A673 (cell line): Measurements from ENCODE around the gene FLOT2. TPM values are rescaled to one million over a fixed set of nuclear protein-coding genes. Genes with fewer than 3 reads are reported as not detected.

Experiments used
- BruUV-seq: library from RNA; stranded (reverse); fragments of 400-500 nt; replicated peaks from 2 replicates; lab custom pipeline; 2021; lab: Mats Ljungman, UMichigan
- CTCF ChIA-PET: fragments of 300-600 bp; sonication (Branson Sonifier 250); formaldehyde crosslinking; loops from one replicate; lab custom pipeline; 2022; ENCODE audit warnings: antibody characterized with exemption; lab: Charles Lee
- POLR2A ChIA-PET: fragments of 300-600 bp; sonication (Branson Sonifier 250); formaldehyde crosslinking; loops from one replicate; lab custom pipeline; 2022; ENCODE audit warnings: antibody characterized with exemption; ENCODE audit not compliant: low non-redundant PET; lab: Charles Lee
- DNase-seq: peaks from one replicate; pipeline ENCODE4 v3.0.0-alpha.2; 2015; ENCODE audit warnings: low spot score
- H3K27ac ChIP-seq: fragments of 200-600 bp; sonication (generic); 2 replicates; pipeline ENCODE4 v1.5.1; 2016; ENCODE audit warnings: mixed run types, low read depth, mild to moderate bottlenecking, mixed read lengths, antibody characterized with exemption, low read length; ENCODE audit not compliant: poor library complexity, severe bottlenecking
- H3K27me3 ChIP-seq: fragments of 200-600 bp; sonication (generic); replicated peaks from 2 replicates; pipeline ENCODE4 v1.6.1; 2017; ENCODE audit warnings: mixed run types, low read depth, mild to moderate bottlenecking, mixed read lengths, antibody characterized with exemption, low read length; ENCODE audit not compliant: insufficient read depth, poor library complexity
- H3K36me3 ChIP-seq: fragments of 200-600 bp; sonication (generic); 2 replicates; pipeline ENCODE4 v1.6.1; 2016; ENCODE audit warnings: mixed run types, mild to moderate bottlenecking, mixed read lengths, antibody characterized with exemption, low read length; ENCODE audit not compliant: insufficient read depth, poor library complexity, severe bottlenecking
- H3K4me1 ChIP-seq: fragments of 200-600 bp; sonication (generic); 2 replicates; pipeline ENCODE4 v1.6.1; 2017; ENCODE audit warnings: mixed run types, mild to moderate bottlenecking, mixed read lengths, antibody characterized with exemption, low read length; ENCODE audit not compliant: insufficient read depth, poor library complexity, severe bottlenecking
- H3K4me3 ChIP-seq: fragments of 200-600 bp; sonication (generic); 2 replicates; pipeline ENCODE4 v1.5.1; 2016; ENCODE audit warnings: low read depth, mixed run types, mild to moderate bottlenecking, mixed read lengths, low read length; ENCODE audit not compliant: poor library complexity, severe bottlenecking
- H3K9me3 ChIP-seq: fragments of 200-600 bp; sonication (generic); 2 replicates; pipeline ENCODE4 v1.6.1; 2016; ENCODE audit warnings: mixed run types, low read depth, mild to moderate bottlenecking, mixed read lengths, antibody characterized with exemption, low read length; ENCODE audit not compliant: poor library complexity, severe bottlenecking
- EZH2 ChIP-seq: fragments of 200-600 bp; sonication (generic); IDR thresholded peaks from 2 replicates; pipeline ENCODE4 v1.6.1; 2017; ENCODE audit warnings: borderline replicate concordance, low read depth, mild to moderate bottlenecking, mixed read lengths, antibody characterized with exemption, low read length; ENCODE audit not compliant: poor library complexity, severe bottlenecking
- intact Hi-C: fragments of 100-400 bp; cut with micrococcal nuclease; formaldehyde crosslinking; loops from one replicate; pipeline ENCODE4 v1.10.0; 2022; ENCODE audit not compliant: unreplicated experiment
- total RNA-seq: library from RNA; stranded (reverse); gene quantifications from 2 replicates; pipeline ENCODE4 v1.2.3, GENCODE V29; 2021
- TF ChIP-seq, protein P1 (sequence below): fragments of 300-800, 200-600 bp; sonication (generic); conservative IDR thresholded peaks from 2 replicates; pipeline ENCODE4 v1.5.1; 2017; ENCODE audit warnings: low read depth, mild to moderate bottlenecking, antibody characterized with exemption, low read length, moderate library complexity, mixed read lengths

Gene FLOT2
- total RNA-seq, 1 experiment from 2014 or later, result 79.1 TPM

- no peak for TF ChIP-seq EZH2
- TF ChIP-seq, protein P1, sequence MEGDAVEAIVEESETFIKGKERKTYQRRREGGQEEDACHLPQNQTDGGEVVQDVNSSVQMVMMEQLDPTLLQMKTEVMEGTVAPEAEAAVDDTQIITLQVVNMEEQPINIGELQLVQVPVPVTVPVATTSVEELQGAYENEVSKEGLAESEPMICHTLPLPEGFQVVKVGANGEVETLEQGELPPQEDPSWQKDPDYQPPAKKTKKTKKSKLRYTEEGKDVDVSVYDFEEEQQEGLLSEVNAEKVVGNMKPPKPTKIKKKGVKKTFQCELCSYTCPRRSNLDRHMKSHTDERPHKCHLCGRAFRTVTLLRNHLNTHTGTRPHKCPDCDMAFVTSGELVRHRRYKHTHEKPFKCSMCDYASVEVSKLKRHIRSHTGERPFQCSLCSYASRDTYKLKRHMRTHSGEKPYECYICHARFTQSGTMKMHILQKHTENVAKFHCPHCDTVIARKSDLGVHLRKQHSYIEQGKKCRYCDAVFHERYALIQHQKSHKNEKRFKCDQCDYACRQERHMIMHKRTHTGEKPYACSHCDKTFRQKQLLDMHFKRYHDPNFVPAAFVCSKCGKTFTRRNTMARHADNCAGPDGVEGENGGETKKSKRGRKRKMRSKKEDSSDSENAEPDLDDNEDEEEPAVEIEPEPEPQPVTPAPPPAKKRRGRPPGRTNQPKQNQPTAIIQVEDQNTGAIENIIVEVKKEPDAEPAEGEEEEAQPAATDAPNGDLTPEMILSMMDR, result no peak
- no peaks in the 10 kb centered on the region for H3K4me1 ChIP-seq
- POLR2A ChIA-PET, result no interaction called here
- H3K27ac ChIP-seq, result no peak overlapping the region
- BruUV-seq, result no TSS peak
- H3K27me3 ChIP-seq, result no peaks in the 10 kb centered on the region
- CTCF ChIA-PET, result no interaction called here
- intact Hi-C loops, result no loop called here
- no peaks in the 10 kb centered on the region for H3K36me3 ChIP-seq
- H3K4me3 ChIP-seq, result no peak overlapping the region
- H3K9me3 ChIP-seq, result no peaks in the 10 kb centered on the region
- no peak for DNase-seq
Observed at GRCh38 chr17:28846231-28846630, 51.3 kb downstream of the FLOT2 start.

DNA sequence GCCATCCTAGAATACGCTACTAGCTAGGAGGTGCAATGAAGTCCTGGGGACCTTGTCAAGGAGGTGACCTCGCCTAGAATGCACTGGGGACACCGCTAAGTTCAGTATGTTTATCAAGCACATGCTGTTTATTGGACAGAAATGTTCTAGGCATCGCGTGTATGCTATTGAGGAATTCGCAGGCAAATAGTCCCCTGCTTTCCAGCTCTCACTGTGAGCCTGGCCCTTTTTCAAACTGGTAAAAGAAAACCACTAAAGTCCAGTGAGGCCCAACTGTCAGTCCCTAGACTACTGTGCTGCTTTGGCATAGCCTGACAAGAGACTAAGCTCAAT, 53.8 kb downstream of the FLOT2 start:
- no TSS peak for BruUV-seq
- no peak overlapping the region for H3K27ac ChIP-seq
- POLR2A ChIA-PET, result no interaction called here
- H3K9me3 ChIP-seq, result no peaks in the 10 kb centered on the region
- H3K4me1 ChIP-seq, result peaks cover 11% of the 10 kb centered on the region
- no peaks in the 10 kb centered on the region for H3K27me3 ChIP-seq
- intact Hi-C loops, result loop anchor here (5.0 kb wide), 1 partner anchor 81 kb away; no protein-coding TSS in a partner anchor
- TF ChIP-seq EZH2, result no peak
- TF ChIP-seq, protein P1, result no peak
- no peak overlapping the region for H3K4me3 ChIP-seq
- no peak for DNase-seq
- CTCF ChIA-PET, result no interaction called here
- H3K36me3 ChIP-seq, result no peaks in the 10 kb centered on the region

DNA sequence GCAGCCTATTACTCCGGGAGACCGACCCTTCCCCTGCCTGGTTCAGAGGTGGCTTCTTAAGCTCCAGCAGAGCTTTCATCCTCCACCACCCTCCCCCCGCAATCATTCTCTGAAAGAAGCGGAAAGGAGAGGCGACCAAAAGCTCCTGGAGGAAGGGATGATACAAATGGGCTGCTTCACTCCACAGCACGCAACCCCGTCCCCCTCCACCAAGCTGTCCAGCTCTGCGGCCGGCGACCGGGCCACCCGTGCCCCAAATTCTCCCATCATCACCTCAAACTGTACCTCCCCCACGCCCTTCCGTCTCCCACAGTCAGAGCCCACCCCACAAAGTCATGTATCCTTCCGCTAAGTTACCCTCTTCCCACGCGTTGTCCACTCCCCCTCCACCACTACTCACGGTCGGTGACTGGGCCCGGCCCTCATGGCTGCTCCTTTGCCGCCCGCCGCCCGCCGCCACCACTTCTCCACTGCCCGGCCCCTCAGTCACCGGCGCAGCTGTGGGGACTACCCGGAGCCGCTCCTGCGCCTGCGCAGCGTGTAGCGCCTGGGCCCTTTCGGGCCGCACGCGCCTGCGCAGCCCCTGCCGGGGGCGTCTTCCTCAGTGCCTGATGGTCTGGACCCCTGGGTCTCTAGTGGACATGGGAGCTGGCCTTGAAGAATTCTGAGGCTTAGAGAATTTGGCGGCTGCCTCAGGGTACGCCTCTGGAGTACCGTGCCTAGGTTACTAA, 55.1 kb downstream of the FLOT2 start, which contains the start of gene FAM222B:
Gene FAM222B (minus strand): TSS at position 509 of the 731 bp plus-strand sequence. CDS start 76,123 bp downstream, outside the sequence.
- peak; percentile 95 for DNase-seq
- ChIA-PET CTCF (interaction anchor here (0.5 to 2.2 kb wide), 3 partner anchors 79 to 300 kb away, joined by 3 to 7 read pairs (median 3); no protein-coding TSS in a partner anchor), POLR2A (interaction anchor here (0.6 to 0.7 kb wide), 3 partner anchors 70 to 295 kb away, joined by 3 to 11 read pairs (median 8); partner anchors contain the start of gene PIGS)
- intact Hi-C loops, result loop anchor here (5.0 kb wide), 1 partner anchor 80 kb away; no protein-coding TSS in a partner anchor
- TF ChIP-seq, protein P1, result no peak
- no peak for TF ChIP-seq EZH2
- no peaks in the 10 kb centered on the region for H3K9me3 ChIP-seq
- peak within 1 kb of the TSS; percentile 87 for H3K4me3 ChIP-seq
- peaks cover 11% of the 10 kb centered on the region for H3K4me1 ChIP-seq
- BruUV-seq, result no TSS peak
- H3K27ac ChIP-seq, result peak within 1 kb of the TSS; percentile 74
- no peaks in the 10 kb centered on the region for H3K36me3 ChIP-seq
- no peaks in the 10 kb centered on the region for H3K27me3 ChIP-seq
